Measurements from ENCODE around the gene NISCH. TPM values are rescaled to one million over a fixed set of nuclear protein-coding genes. Genes with fewer than 3 reads are reported as not detected.

The NISCH gene
- total RNA-seq, 1 experiment from 2014 or later: 8.1 TPM

GRCh38 chr3:52443268-52443610, 12.2 kb upstream of the NISCH start:
- H3K27me3 ChIP-seq: no peaks in the 10 kb centered on the region
- no peak overlapping the region for H3K4me3 ChIP-seq
- no peak for DNase-seq
- no peaks in the 10 kb centered on the region for H3K9me3 ChIP-seq
- H3K36me3 ChIP-seq: no peaks in the 10 kb centered on the region

GRCh38 chr3:52443791-52444687, 11.4 kb upstream of the NISCH start:
- Histone ChIP-seq H3K9me3 (no peaks in the 10 kb centered on the region), H3K27me3 (no peaks in the 10 kb centered on the region), H3K4me3 (no peak overlapping the region), H3K36me3 (no peaks in the 10 kb centered on the region)
- no peak for DNase-seq

- H3K9me3 ChIP-seq: no peaks in the 10 kb centered on the region
- no peak within 1 kb of the TSS for H3K4me3 ChIP-seq
- peak; percentile 56 for DNase-seq
- H3K36me3 ChIP-seq: no peaks in the 10 kb centered on the region
- no peaks in the 10 kb centered on the region for H3K27me3 ChIP-seq
Measured at GRCh38 chr3:52444860-52445793, 10.3 kb upstream of the NISCH start, which contains the start of gene SEMA3G. Gene SEMA3G (minus strand): TSS chr3:52445103. CDS start chr3:52445027, 76 bp downstream.

- no peak for DNase-seq
- Histone ChIP-seq H3K27me3 (no peaks in the 10 kb centered on the region), H3K9me3 (no peaks in the 10 kb centered on the region), H3K36me3 (no peaks in the 10 kb centered on the region), H3K4me3 (no peak overlapping the region)
Measured at GRCh38 chr3:52446042-52446441, 9.4 kb upstream of the NISCH start.

- Histone ChIP-seq H3K4me3 (no peak overlapping the region), H3K36me3 (no peaks in the 10 kb centered on the region), H3K27me3 (no peaks in the 10 kb centered on the region), H3K9me3 (no peaks in the 10 kb centered on the region)
- peak; percentile 28 for DNase-seq
Measured at GRCh38 chr3:52446631-52447511, 8.5 kb upstream of the NISCH start.

GRCh38 chr3:52447512-52448355, 7.7 kb upstream of the NISCH start:
- no peak for DNase-seq
- Histone ChIP-seq H3K27me3 (no peaks in the 10 kb centered on the region), H3K4me3 (no peak overlapping the region), H3K36me3 (no peaks in the 10 kb centered on the region), H3K9me3 (no peaks in the 10 kb centered on the region)

- no peaks in the 10 kb centered on the region for H3K27me3 ChIP-seq
- H3K4me3 ChIP-seq: no peak overlapping the region
- no peaks in the 10 kb centered on the region for H3K9me3 ChIP-seq
- DNase-seq: no peak
- H3K36me3 ChIP-seq: no peaks in the 10 kb centered on the region
Measured at GRCh38 chr3:52450489-52451236, 4.7 kb upstream of the NISCH start.

- DNase-seq: no peak
- Histone ChIP-seq H3K27me3 (no peaks in the 10 kb centered on the region), H3K4me3 (no peak overlapping the region)
Measured at GRCh38 chr3:52451237-52452083, 3.9 kb upstream of the NISCH start.

GRCh38 chr3:52452126-52452525, 3.3 kb upstream of the NISCH start:
- DNase-seq: no peak
- no peaks in the 10 kb centered on the region for H3K9me3 ChIP-seq
- no peaks in the 10 kb centered on the region for H3K36me3 ChIP-seq
- no peaks in the 10 kb centered on the region for H3K27me3 ChIP-seq
- H3K4me3 ChIP-seq: no peak overlapping the region

More at GRCh38 chr3:52451237-52452083, 3.9 kb upstream of the NISCH start:
- H3K36me3 ChIP-seq: no peaks in the 10 kb centered on the region
- no peaks in the 10 kb centered on the region for H3K9me3 ChIP-seq

GRCh38 chr3:52452570-52453221, 2.7 kb upstream of the NISCH start:
- H3K36me3 ChIP-seq: no peaks in the 10 kb centered on the region
- no peaks in the 10 kb centered on the region for H3K27me3 ChIP-seq
- no peaks in the 10 kb centered on the region for H3K9me3 ChIP-seq
- no peak for DNase-seq
- no peak overlapping the region for H3K4me3 ChIP-seq

- Histone ChIP-seq H3K9me3 (no peaks in the 10 kb centered on the region), H3K36me3 (0 out of 2 replicates have a peak, but pooled peaks cover 4% of the 10 kb centered on the region), H3K4me3 (peak within 1 kb of the TSS; percentile 80), H3K27me3 (no peaks in the 10 kb centered on the region)
- no peak for DNase-seq
Measured at GRCh38 chr3:52453496-52454249, 1.7 kb upstream of the NISCH start, which contains the start of gene TNNC1. Gene TNNC1 (minus strand): TSS chr3:52454041. CDS start chr3:52454015, 26 bp downstream.

GRCh38 chr3:52454250-52454937, 1.0 kb upstream of the NISCH start:
- Histone ChIP-seq H3K36me3 (0 out of 2 replicates have a peak, but pooled peaks cover 4% of the 10 kb centered on the region), H3K9me3 (no peaks in the 10 kb centered on the region), H3K4me3 (no peak overlapping the region; the same call in 1 of the 2 replicates), H3K27me3 (no peaks in the 10 kb centered on the region)
- no peak for DNase-seq

- 0 out of 2 replicates have a peak, but pooled peaks cover 4% of the 10 kb centered on the region for H3K36me3 ChIP-seq
- peak overlapping the region; percentile 80 for H3K4me3 ChIP-seq
- no peaks in the 10 kb centered on the region for H3K9me3 ChIP-seq
- H3K27me3 ChIP-seq: no peaks in the 10 kb centered on the region
- DNase-seq: no peak
Measured at GRCh38 chr3:52454938-52455282, 494 bp upstream of the NISCH start.
